A673 (cell line): ENCODE data around the gene WBP2NL. TPM values are rescaled to one million over a fixed set of nuclear protein-coding genes. Genes with fewer than 3 reads are reported as not detected.
"Not testable (repeated sequence)": the region's sequence is repeated elsewhere in the genome, so short reads cannot be mapped to it uniquely, and the experiment has no call there.

Experiments
- Bru-seq: library from RNA; stranded (reverse); fragments of 400-500 nt; gene quantifications from one replicate; lab custom pipeline; 2021; lab: Mats Ljungman, UMichigan
- BruChase-seq, 2 experiments: library from RNA; stranded (reverse); fragments of 400-500 nt; gene quantifications; one replicate each; lab custom pipeline; 2021; lab: Mats Ljungman, UMichigan
- BruUV-seq: library from RNA; stranded (reverse); fragments of 400-500 nt; replicated peaks from 2 replicates; lab custom pipeline; 2021; lab: Mats Ljungman, UMichigan
- CTCF ChIA-PET: fragments of 300-600 bp; sonication (Branson Sonifier 250); formaldehyde crosslinking; loops from one replicate; lab custom pipeline; 2022; ENCODE audit warnings: antibody characterized with exemption; lab: Charles Lee
- POLR2A ChIA-PET: fragments of 300-600 bp; sonication (Branson Sonifier 250); formaldehyde crosslinking; loops from one replicate; lab custom pipeline; 2022; ENCODE audit warnings: antibody characterized with exemption; ENCODE audit not compliant: low non-redundant PET; lab: Charles Lee
- DNase-seq: peaks from one replicate; pipeline ENCODE4 v3.0.0-alpha.2; 2015; ENCODE audit warnings: low spot score
- H3K27ac ChIP-seq: fragments of 200-600 bp; sonication (generic); 2 replicates; pipeline ENCODE4 v1.5.1; 2016; ENCODE audit warnings: mixed run types, low read depth, mild to moderate bottlenecking, mixed read lengths, antibody characterized with exemption, low read length; ENCODE audit not compliant: poor library complexity, severe bottlenecking
- H3K27me3 ChIP-seq: fragments of 200-600 bp; sonication (generic); replicated peaks from 2 replicates; pipeline ENCODE4 v1.6.1; 2017; ENCODE audit warnings: mixed run types, low read depth, mild to moderate bottlenecking, mixed read lengths, antibody characterized with exemption, low read length; ENCODE audit not compliant: insufficient read depth, poor library complexity
- H3K36me3 ChIP-seq: fragments of 200-600 bp; sonication (generic); 2 replicates; pipeline ENCODE4 v1.6.1; 2016; ENCODE audit warnings: mixed run types, mild to moderate bottlenecking, mixed read lengths, antibody characterized with exemption, low read length; ENCODE audit not compliant: insufficient read depth, poor library complexity, severe bottlenecking
- H3K4me1 ChIP-seq: fragments of 200-600 bp; sonication (generic); 2 replicates; pipeline ENCODE4 v1.6.1; 2017; ENCODE audit warnings: mixed run types, mild to moderate bottlenecking, mixed read lengths, antibody characterized with exemption, low read length; ENCODE audit not compliant: insufficient read depth, poor library complexity, severe bottlenecking
- H3K4me3 ChIP-seq: fragments of 200-600 bp; sonication (generic); 2 replicates; pipeline ENCODE4 v1.5.1; 2016; ENCODE audit warnings: low read depth, mixed run types, mild to moderate bottlenecking, mixed read lengths, low read length; ENCODE audit not compliant: poor library complexity, severe bottlenecking
- H3K9me3 ChIP-seq: fragments of 200-600 bp; sonication (generic); 2 replicates; pipeline ENCODE4 v1.6.1; 2016; ENCODE audit warnings: mixed run types, low read depth, mild to moderate bottlenecking, mixed read lengths, antibody characterized with exemption, low read length; ENCODE audit not compliant: poor library complexity, severe bottlenecking
- EZH2 ChIP-seq: fragments of 200-600 bp; sonication (generic); IDR thresholded peaks from 2 replicates; pipeline ENCODE4 v1.6.1; 2017; ENCODE audit warnings: borderline replicate concordance, low read depth, mild to moderate bottlenecking, mixed read lengths, antibody characterized with exemption, low read length; ENCODE audit not compliant: poor library complexity, severe bottlenecking
- intact Hi-C: fragments of 100-400 bp; cut with micrococcal nuclease; formaldehyde crosslinking; loops from one replicate; pipeline ENCODE4 v1.10.0; 2022; ENCODE audit not compliant: unreplicated experiment
- long read RNA-seq: library from polyadenylated mRNA; stranded (forward); transcript quantifications from one replicate; pipeline ENCODE4 v2.0.0, GENCODE V29; 2022
- total RNA-seq: library from RNA; stranded (reverse); gene quantifications from 2 replicates; pipeline ENCODE4 v1.2.3, GENCODE V29; 2021
- TF ChIP-seq, protein P1 (sequence below): fragments of 300-800, 200-600 bp; sonication (generic); conservative IDR thresholded peaks from 2 replicates; pipeline ENCODE4 v1.5.1; 2017; ENCODE audit warnings: low read depth, mild to moderate bottlenecking, antibody characterized with exemption, low read length, moderate library complexity, mixed read lengths

Gene WBP2NL, protein sequence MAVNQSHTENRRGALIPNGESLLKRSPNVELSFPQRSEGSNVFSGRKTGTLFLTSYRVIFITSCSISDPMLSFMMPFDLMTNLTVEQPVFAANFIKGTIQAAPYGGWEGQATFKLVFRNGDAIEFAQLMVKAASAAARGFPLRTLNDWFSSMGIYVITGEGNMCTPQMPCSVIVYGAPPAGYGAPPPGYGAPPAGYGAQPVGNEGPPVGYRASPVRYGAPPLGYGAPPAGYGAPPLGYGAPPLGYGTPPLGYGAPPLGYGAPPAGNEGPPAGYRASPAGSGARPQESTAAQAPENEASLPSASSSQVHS
- total RNA-seq (0.24 TPM in 1 of 2 replicates, not detected in the other), Bru-seq, nascent RNA (percentile 20 among the genes with signal in this experiment), BruChase-seq, experiment 1, labeled RNA remaining after a 2-hour chase (percentile 20 among the genes with signal in this experiment), BruChase-seq, experiment 2, labeled RNA remaining after a 6-hour chase (percentile 24 among the genes with signal in this experiment)
- long read RNA-seq, partial matches to known transcripts = 0 of 10 reads
- long read RNA-seq, other reads (novel, unspliced or antisense) = 10 of 10 reads

DNA sequence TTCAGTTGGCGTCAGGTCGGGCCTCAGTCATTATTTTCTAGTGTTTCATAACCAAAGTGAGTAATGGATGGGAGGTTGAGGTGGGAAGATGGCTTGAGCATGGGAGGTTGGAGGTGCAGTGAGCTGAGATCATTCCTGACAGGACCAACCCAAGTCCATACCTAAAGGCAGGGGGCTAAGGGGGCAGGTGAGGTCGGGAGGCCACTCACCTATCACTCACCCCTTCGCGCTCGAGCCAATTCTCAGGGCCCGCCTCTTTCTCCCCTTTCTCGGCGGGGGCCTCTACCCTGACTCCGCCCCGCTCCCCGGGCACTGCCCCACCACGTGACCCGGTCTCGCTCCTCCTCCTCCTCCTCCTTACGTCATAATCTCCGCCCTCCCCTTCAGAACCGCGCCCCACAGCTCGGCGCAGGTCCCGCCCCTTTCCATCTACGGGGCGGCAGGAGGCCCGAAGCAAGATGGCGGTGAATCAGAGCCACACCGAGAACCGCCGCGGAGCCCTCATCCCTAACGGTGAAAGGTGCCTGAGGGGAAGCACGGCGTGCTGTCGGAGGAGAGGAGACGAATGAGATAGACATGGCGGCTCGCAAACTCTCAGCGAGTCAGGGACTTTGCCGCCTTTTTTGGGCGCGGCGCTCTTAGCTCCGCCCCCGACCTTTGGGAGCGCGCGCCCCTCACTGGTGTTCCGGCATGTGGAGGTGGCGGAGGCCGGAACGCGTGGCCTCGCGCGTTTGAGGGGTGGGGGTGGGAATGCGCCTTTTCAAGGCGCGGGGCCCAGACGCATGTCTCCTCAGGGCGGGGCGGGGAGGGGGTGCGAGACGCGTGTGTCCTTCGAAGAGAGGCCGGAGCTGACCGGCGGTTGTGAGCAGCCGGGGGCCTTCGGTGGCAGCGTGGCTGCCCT, at the start of gene WBP2NL:
Gene WBP2NL, plus strand, starts transcription at position 428 of the 901 bp plus-strand sequence. Its CDS starts 31 bp downstream, at position 459.
- BruUV-seq = no TSS peak
- H3K27me3 ChIP-seq = peaks cover 4% of the 10 kb centered on the region
- H3K4me3 ChIP-seq = peak within 1 kb of the TSS; percentile 16
- TF ChIP-seq EZH2 = no peak
- TF ChIP-seq, protein P1, sequence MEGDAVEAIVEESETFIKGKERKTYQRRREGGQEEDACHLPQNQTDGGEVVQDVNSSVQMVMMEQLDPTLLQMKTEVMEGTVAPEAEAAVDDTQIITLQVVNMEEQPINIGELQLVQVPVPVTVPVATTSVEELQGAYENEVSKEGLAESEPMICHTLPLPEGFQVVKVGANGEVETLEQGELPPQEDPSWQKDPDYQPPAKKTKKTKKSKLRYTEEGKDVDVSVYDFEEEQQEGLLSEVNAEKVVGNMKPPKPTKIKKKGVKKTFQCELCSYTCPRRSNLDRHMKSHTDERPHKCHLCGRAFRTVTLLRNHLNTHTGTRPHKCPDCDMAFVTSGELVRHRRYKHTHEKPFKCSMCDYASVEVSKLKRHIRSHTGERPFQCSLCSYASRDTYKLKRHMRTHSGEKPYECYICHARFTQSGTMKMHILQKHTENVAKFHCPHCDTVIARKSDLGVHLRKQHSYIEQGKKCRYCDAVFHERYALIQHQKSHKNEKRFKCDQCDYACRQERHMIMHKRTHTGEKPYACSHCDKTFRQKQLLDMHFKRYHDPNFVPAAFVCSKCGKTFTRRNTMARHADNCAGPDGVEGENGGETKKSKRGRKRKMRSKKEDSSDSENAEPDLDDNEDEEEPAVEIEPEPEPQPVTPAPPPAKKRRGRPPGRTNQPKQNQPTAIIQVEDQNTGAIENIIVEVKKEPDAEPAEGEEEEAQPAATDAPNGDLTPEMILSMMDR = no peak
- POLR2A ChIA-PET = no interaction called here
- DNase-seq = peak; percentile 44
- H3K4me1 ChIP-seq = no peaks in the 10 kb centered on the region
- no peak within 1 kb of the TSS for H3K27ac ChIP-seq
- no peaks in the 10 kb centered on the region for H3K36me3 ChIP-seq
- CTCF ChIA-PET = no interaction called here
- no peaks in the 10 kb centered on the region for H3K9me3 ChIP-seq
- intact Hi-C loops = no loop called here

DNA sequence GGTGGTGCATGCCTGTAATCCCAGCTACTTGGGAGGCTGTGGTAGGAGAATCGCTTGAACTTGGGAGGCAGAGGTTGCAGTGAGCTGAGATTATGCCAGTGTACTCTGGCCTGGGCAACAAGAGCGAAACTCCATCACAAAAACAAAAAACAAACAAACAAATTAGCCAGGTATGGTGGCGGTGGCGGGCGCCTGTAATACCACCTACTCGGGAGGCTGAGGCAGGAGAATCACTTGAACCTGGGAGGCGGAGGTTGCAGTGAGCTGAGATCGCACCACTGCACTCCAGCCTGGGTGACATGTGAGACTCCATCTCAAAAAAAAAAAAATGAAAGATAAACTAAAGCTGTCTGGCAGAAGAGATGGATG, 49.7 kb upstream of the WBP2NL start:
- peaks cover 25% of the 10 kb centered on the region for H3K4me1 ChIP-seq
- DNase-seq, intact Hi-C loops, CTCF ChIA-PET, H3K4me3 ChIP-seq, H3K27me3 ChIP-seq, BruUV-seq, H3K9me3 ChIP-seq: not testable (repeated sequence)
- H3K27ac ChIP-seq = peak overlapping the region; percentile 52
- H3K36me3 ChIP-seq = peaks cover 14% of the 10 kb centered on the region
- POLR2A ChIA-PET = interaction anchor here (0.6 kb wide), 1 partner anchor 265 kb away, joined by 3 read pairs; no protein-coding TSS in a partner anchor

DNA sequence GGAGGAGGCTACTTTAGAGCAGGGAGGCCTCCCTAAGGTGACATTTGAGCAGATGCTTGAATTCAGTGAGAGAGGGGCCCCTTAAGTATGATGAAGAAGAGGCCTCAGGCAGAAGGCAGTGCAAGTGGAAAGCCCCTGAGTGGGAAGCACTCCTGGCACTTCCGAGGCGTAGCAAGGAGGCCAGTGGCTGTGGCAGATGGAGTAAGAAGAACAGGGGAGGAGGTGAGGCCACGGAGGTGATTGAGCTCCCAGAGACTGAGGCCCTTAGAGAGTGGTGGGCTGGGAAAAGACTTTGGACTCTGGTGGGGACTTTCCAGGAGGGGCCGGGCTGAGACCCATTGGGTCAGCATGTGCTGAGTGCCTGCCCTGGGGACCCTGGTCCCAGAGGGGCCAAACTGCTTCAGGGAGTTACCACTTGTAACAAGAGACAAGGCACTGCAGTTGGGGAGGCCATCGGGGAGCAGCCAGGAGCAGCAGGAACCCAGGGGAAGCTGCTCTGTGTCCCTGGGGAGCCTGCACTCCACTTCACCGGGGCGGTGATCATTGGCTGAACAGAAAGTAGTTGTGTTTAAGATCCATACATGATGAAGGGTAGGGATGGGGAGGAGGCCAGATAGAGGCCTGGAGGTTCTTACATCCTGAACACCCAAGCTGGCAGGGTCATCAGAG, 49.2 kb upstream of the WBP2NL start:
- ChIA-PET POLR2A (no interaction called here), CTCF (no interaction called here)
- no peak overlapping the region for H3K4me3 ChIP-seq
- peak overlapping the region; percentile 52 for H3K27ac ChIP-seq
- H3K4me1 ChIP-seq = peaks cover 25% of the 10 kb centered on the region
- H3K36me3 ChIP-seq = peaks cover 9% of the 10 kb centered on the region
- H3K9me3 ChIP-seq = no peaks in the 10 kb centered on the region
- no peaks in the 10 kb centered on the region for H3K27me3 ChIP-seq
- BruUV-seq = no TSS peak
- DNase-seq = no peak
- intact Hi-C loops = no loop called here
- no peak for TF ChIP-seq EZH2
- TF ChIP-seq, protein P1 = no peak
